Hippocampal formation (tissue), 2 donors: ENCODE data around the gene ITPRIP.
A peak's percentile ranks its signal among the peaks of the same experiment; 100 is the strongest.

Source experiments
- DNase-seq, 2 donors: peaks; one replicate each; lab custom pipeline; 2025; lab: John Stamatoyannopoulos, UW

Gene ITPRIP

DNA sequence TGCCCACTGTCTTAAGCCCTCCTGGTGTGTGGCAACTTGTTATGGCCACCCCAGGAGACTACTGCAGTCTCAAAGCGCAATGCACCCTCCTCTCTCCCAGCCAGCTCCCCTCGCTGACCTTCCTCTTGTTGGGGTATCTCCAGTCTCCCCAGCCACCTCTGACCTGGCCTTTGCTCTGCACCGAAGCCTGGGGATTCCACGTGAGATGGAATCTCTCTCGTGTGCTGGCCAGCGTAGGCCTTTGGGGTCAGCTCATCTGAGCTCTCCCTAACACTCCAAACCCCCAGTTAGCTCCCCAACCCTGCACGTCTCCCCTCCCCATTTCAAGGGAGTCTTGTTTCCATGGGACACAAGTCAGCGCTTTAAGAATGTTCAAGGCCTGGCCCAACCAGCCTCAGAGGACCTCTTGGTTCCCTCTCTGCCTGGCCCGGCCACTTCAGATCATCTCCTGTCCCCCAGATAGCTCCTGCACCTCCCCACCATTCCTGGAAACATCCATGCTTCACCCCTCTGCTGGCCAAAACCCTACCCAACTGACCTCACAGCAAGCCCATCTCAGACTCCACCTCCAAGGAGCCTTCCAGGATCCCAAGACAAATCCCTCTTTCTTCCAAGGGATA, 11.2 kb downstream of the ITPRIP start:
- DNase-seq, result no peak

DNA sequence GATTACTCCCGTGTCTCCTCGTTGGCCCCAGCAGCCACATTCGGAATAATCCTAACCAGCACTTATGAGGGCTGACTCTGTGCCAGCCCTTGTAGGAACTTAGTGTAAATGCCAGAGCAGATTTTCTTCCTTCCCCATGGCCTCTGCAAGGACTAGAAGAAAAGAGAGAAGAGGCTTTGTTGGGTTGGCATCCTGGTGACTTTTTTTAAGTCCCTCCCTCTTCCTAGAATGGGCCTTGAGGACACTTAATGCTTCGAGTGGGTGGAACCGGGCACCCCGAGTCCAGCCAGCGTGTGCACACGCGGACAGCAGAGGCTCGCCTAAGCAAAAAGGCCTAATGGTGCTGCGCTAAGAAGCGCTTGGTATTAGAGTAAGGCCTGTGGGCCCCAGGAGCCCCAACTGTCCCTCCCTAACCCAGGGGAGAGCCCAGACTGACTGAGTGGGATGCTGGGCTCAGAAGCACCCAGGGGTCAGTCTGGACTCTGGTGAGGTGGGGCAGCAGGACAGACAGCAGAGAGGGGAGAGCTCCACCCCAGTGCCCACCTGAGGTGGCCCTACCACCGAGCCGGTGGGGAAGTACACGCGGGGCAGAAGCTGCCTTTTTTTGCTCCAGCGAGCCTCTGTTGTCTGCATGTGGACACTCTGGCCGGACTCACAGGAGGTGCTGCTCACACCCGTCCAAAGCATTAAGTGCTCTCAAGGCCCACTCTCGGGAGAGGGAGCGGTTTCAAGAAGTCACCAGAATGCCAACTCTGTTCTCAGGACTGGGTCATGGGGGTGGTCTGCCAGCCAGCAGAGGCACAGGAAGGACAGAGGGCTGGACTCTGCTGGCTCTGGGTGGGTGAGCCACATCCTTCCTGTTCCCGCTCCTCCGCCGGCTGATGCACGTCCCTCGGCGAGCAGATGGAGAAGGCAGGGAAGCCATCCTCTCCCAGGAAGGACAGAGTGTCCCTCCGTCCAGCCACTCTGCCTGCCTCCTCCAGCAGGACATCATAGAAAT, 12.5 kb downstream of the ITPRIP start:
- peak in 1 of 2 donors; percentile 18 for DNase-seq

DNA sequence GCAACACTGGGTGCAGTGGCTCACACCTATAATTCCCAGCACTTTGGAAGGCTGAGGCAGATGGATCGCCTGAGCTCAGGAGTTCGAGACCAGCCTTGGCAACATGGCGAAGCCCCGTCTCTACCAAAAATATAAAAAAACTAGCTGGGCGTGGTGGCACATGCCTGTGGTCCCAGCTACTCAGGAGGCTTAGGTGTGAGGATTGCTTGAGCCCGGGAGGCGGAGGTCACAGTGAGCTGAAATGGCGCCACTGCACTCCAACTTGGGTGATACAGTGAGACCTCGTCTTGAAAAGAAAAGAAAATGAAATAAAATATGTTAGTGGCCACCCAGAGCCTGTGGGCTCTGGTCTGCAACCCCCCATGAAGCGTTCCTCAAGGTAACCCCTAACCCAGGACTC, 13.3 kb downstream of the ITPRIP start:
- DNase-seq, result no peak

DNA sequence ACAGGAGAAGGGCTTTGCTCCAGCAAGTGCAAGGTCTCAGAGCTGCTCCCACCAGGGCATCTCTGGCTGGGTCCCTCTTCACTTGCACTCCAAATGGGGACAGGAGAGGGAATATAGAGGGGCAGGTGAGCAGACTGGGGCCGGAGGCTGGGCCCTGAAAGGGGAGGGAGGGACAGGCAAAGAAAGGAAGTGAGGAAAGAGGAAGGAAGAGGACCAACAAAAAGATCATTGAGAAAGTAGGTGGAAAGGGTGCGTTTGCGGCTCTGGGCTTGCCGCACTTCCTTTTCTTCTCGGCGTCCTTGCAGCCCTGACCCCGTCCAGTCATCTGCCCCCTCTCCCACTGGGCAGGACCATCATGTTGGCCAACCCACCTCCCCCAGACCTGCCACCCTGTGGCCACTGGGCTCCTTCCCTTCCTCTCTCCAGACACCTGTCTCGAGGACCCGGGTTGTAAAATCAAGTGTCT, 14.0 kb downstream of the ITPRIP start:
- peak in 1 of 2 donors; percentile 15 for DNase-seq

DNA sequence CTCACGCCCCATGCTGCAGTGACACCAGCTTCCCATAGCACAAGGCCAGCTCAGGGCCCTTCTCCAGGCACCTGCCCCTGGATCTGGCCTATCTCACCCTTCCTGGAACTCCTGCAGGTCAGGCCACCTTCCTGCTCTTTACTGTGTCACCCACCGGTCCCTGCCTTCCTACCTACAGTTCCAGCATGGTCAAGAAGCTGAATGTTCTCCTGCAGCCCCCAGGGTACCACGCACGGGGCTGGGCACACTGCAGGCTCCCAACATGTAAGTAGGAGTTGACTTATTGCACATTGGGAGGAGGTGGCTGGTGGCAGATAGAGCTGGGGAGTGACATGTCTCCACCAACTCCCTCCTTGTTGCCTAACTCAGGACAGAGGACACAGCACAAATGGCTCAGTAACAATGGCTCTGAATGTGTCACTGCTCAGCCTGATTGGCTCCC, 14.5 kb downstream of the ITPRIP start:
- DNase-seq, result no peak

DNA sequence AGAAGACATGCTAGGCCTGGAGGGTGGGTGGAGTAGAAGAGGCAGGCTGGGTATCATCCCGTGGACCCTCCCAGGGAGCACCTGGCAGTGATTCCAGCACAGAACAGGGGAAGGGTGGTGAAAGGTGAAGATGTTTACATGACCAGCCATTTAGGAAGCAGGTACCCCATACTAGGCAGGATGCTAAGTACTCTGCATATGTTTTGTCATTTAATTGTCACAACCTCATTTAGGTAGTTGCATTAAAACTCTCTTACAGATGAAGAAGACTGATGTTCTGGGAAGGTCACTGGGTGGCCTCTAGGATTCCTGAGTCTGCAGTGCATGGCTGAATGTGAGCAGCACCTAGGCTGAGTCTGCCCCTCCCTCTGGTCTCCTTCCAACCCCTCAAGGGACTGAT, 15.2 kb downstream of the ITPRIP start:
- no peak for DNase-seq

DNA sequence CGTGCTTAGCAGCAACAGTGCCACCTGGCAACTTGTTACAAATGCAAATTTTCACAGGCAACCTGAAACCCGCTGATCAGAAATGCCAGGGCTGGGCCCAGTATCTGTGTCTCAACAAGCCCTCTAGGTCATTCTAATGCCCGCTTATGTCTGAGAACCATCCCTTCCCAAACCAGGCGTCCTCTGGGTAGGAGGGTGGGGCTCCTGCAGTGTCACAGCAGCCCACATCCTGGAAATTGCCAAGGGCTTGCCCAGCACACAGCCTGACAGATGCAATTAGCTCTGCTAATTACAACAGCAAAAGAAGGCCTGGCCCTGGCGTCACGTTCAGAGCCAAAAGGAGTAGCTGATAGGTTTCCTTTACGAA, 15.9 kb downstream of the ITPRIP start:
- DNase-seq, result no peak

DNA sequence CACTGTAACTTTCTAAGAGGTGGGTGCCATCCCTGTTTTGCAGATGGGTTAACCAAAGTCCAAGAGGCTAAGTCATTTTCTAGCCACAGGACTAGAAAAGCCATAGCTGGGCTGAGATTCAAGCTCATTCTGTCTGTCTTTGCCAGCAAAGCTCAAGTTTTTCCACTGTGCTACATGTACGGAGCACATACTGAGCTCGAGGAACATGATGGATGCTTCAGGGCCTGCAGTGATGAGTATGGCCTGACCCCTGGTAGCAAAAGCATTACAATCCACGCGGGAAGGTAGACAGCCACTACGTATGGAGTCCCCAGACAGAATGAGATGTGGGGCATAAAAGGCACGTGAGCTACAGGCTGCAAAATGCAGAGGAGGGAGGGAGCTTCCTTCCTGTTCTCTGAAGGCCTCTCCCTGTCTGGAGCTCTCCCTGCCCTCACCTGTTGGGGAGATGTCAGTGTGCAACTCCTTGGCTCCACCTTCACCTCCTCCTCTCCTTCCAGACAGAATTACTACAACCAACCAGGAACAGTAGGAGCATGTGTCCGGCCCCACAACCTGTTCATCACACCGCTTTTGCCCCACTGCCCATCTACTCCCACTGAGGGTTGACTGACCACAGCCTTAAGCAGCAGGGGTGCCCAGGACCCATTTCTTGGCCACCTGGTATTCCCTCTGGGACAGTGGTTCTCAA, 16.4 kb downstream of the ITPRIP start:
- no peak for DNase-seq

DNA sequence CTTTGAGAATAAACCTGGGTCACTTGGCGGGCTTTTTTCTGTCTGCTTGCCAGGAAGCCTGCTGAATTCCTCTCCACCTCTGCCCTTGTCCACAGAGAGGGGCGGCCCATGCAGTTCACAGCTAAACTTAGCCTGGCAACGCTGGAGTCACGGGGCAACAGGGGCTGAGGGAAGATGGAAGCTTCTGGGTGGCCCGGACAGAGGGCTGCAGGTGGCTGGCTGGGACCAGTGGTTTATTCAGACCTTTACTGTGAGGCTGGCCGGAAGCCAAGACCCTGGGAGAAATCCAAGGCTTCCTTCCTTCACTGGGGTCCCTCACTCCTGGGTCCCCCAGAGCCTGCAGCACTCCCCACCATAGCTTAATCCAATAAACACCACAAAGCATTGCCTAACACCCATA, 17.0 kb downstream of the ITPRIP start:
- no peak for DNase-seq

DNA sequence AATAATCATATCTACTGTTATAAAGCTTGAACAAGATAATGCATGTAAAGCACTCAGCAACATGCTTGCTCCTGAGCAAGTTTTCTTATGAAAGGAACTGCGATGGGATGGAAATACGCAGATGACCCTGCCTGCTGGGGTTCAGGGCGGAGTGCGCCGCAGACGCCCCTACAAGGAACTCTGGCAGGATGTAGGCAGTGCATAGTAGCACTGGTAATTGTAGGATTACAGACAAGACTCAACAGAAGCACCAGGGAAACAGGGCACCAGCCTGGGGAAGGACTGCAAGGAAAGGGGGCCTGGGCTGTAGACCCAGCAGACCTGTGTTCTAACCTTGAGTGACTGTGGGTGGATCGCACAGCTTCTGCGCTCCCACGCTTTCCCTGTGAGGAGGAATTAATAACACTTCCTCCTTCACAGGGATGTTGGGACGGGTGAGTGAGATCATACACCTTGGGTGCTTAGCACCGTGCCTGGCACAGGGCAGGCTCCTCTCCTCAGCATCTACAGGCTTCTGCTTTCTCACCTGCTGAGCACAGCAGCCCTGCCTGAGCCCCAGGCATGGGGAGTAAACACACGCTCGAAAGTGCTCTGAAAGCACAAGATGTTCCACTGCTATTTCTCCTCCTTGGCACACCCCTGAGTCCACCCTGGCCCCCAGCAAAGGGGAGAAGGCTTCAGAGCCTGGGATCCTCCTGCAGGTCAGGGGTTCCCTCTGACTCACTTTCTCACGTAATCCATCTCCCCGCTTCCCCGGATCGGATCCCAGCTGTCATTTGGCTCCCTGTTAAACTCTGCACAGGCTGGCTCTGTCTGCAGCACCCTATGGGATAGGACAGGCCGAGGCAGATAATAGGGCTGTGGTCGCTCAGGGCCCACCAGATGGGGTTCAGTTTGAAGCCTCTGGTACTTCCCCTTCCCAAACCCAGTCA, 19.2 kb downstream of the ITPRIP start:
- DNase-seq, result no peak

DNA sequence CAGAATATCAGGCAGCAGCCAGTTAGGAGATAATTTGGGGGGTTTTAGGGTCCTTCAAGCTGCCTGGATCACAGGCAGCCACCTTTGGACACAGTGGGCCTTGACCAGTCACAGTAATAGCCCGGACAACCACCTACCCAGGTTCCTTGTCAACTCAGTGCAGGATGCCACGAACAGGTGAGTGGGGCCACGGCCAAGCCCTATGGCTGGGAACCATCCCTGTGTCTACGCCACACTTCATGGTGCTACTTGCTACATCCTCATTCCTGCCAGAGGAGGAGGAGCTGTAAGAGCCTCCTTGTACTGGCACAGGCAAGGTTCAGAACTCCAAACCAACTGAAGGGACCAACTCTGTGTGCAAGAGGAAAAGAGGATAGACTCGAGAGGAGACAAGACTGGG, 19.9 kb downstream of the ITPRIP start:
- no peak for DNase-seq

DNA sequence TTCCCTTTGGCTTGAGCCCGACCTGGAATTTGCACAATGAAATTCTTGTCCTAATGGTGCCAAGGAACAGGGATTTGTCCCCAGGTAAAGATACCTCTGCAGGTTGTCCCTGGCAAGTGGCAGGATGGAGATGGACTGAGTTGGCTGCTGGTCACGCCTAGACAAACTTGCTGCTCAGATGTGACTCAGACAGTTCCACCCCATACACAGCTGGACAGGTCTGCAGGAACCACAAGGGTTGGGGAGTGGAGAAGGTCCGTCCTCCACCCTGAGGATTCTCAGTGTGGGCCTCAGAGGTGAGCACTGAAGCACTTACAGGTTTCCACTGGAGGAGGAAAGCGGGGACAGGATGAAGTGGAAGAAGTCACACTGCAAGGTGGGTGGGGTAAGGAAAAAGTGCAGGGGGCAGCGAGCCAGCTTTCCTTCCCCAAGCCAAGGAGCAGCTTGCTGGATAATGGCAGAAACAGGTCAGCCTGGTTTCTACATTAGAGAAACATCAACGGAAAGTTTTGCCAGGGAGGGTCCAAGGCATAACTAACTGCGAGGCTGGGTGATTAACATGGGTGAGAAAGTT, 20.5 kb downstream of the ITPRIP start:
- no peak for DNase-seq

DNA sequence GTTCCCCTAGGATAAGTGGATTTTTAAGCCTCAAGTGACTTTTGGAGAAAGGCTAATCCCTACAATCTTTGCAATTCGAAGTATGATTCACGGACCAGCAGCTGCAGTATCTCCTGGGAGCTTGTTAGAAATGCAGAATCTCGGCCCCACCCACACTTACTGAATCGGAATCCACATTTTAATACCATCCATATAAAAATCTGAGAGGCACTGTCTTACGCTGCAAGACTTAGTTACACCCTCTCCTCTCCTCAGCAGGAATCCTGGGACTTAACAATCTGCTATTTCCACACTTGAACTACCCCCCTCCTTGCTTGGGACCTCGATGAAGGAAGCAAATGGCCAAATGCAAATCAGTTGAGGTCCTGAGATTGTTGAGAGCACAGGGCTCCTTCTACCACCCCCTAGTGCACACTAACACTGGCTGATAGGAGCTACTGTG, 21.0 kb downstream of the ITPRIP start:
- DNase-seq, result no peak

DNA sequence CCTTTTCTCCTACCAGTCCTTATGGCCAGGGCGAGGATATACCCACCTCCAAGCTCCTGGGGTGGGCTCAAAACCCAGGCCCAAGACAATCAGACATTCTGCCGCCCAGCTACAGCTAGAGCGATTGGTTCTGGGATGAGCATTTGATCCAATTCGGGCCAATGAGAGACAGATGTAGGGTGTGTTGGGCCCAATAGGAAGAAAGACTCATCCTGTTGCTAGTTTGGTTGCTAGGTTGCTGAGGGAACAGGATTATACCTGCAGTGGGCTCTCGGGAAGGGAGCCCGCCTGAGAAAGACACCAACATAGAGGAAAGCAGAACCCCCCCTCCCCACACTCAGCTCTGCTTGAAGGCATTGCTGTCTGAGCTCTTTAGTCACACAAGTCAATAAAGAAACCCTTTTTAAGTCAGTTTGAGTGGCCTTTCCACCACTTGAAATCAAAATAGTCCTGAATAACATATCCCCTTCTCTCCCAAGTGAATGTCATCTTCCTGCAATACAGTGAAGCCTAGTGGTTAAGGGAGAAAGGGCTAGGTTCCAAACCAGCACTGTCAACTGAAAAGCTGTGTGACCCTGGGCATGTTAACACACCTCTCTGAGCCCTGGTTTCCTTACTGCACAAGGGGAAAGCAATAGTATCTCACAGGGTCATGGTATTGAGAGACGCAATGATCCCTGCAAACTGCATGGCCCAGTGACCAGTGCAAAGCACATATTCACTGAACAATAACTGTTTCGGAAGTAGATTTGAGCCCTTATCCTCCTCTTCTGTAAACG, 21.8 kb downstream of the ITPRIP start:
- no peak for DNase-seq

DNA sequence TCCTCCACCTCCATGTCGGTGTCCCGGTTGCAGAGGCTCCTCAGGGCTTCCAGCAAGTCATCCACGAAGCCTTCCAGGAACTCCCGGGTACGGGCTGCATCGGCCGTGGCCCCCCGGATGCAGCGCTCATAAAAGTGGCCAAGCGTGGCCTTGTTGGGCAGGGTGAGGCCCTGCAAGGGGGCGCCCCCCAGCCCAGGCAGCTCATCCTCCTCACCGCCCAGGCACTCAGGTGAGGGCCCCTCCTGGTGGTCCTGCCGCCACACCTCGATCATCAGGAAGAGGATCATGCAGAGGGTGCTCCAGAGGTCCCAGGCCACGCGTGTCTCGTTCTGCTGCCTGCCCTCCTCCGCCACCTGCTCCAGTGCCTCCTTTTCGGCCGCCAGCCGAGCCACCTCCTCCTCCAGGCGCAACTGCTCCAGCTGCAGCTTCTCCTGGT, 22.8 kb downstream of the ITPRIP start:
- DNase-seq, result no peak

DNA sequence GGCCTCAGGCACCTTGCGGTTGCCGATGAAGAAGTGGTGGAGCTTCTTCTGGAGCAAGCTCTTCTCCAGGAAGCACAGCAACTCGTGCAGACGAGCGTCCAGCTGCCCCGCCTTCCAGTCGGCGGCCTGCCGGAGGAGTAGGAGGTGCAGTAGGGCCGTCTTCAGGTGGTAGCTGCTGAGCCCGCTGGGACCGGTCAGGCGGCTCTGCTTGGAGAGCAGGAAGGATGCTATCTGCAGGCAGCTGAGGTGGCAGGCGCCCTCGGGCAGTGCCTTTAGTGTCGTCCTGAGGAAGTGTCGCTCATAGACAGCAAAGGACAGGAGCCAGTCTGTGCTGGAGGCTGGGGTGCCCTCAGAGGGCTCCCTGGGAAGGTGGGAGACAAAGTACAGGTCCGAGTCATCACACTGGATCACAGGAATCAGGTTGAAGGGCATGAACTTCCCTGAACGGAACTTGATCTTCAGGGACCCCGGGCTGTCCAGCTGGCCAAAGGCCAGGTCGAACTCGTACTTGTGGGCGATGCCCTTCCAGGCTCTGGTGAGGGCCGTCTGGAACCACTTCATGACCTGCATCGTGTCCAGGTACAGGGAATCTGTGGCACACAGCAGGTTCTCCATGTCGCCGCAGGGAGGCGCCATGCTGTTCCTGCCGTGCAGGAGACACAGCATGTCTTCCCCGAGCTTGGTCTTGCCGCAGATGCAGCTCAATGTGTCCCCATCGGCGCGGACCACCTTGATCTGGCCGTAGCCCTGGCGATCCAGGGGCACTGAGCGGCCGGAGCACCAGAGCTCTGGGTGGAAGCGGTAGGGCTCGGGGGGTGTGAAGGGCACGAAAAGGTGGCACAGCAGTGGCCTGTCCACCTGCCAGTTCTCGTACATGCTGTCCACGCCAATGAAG, 23.4 kb downstream of the ITPRIP start:
- DNase-seq, result no peak

DNA sequence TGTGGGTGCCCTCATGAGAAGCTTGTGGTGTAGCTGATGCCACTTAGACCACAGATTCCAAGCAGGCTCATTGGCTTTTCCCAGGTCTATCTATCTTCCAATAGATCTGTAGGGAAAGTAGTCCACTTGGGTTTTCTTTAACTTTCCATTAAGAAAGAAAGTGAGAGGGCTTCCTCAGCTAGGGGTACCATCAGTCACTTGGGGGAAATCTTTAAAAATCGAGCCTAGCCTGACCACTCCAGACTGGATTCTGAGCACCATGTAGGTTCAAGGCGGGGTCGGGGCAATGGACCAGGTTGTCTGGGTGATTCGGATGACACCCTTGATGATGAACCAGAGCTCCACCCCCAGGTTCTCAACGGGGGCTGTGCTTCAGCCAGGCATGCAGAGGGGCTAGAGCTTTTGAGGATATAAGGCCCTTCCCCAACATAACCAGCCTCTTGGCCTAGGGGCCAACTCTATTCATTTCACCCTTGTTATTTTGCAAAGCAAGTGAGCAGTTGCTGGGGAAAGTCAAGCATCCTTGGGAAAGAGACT, 27.0 kb downstream of the ITPRIP start:
- no peak for DNase-seq
